GM21717 (cell line): ENCODE measurements around the gene POU2AF3.
"Not testable (repeated sequence)": the region's sequence is repeated elsewhere in the genome, so short reads cannot be mapped to it uniquely, and the experiment has no call there.

Experiments
- ATAC-seq: cut with Tn5 transposase; IDR thresholded peaks from one replicate; pipeline ENCODE4 v1.9.1; 2021; ENCODE audit warnings: mild to moderate bottlenecking, moderate library complexity; ENCODE audit not compliant: unreplicated experiment

Gene POU2AF3, protein sequence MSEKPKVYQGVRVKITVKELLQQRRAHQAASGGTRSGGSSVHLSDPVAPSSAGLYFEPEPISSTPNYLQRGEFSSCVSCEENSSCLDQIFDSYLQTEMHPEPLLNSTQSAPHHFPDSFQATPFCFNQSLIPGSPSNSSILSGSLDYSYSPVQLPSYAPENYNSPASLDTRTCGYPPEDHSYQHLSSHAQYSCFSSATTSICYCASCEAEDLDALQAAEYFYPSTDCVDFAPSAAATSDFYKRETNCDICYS

DNA sequence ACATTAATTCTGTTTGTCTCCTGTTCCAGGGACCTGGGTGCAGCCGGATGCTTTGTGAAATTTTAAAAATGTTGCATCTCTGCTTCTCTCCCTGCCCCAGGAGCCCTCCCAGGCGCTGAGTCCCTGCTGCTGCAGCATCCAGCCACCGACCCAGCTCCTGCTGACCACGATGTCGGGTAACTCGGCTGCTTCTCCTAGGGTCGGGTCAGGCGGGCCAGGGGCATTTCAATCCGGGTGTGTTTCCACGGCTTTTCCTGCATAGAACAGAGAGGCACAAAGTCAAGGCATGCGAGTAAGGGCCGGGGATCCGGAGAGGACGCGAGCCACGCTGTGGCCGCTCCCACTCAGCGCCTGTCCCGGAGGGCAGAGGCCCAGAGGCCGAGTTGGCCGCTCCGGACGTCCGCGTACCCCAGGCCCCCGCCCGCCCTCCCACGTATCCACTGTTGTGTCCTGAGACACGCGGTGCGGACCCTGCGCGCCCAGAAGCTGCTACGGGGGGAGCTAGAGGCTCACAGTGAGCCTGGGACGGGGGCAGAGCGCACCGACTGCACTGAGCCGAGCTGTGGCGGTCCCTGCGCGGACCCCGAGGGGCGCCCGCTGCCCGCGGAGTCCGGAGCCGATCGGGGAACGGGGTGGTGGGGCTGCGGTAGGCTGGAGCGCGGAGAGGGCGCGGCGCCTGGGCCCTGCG lies at the start of gene POU2AF3:
Gene POU2AF3 (plus strand): TSS at position 134 of the 688 bp plus-strand sequence. CDS start 36 bp downstream, at position 170.
- no peak for ATAC-seq

GRCh38 chr11:111250936-111251335 lies 47.4 kb upstream of the POU2AF3 start:
- no peak for ATAC-seq

GRCh38 chr11:111253131-111253530 lies 45.2 kb upstream of the POU2AF3 start:
- no peak for ATAC-seq

GRCh38 chr11:111253630-111254029 lies 44.7 kb upstream of the POU2AF3 start:
- no peak for ATAC-seq

- ATAC-seq, result no peak
Measured at GRCh38 chr11:111258046-111258445, 40.3 kb upstream of the POU2AF3 start.

- no peak for ATAC-seq
Measured at GRCh38 chr11:111259896-111260295, 38.5 kb upstream of the POU2AF3 start.

GRCh38 chr11:111260811-111261210 lies 37.5 kb upstream of the POU2AF3 start:
- no peak for ATAC-seq

GRCh38 chr11:111264646-111265045 lies 33.7 kb upstream of the POU2AF3 start:
- no peak for ATAC-seq

GRCh38 chr11:111265421-111265820 lies 32.9 kb upstream of the POU2AF3 start:
- ATAC-seq, result no peak

- ATAC-seq, result not testable (repeated sequence)
Measured at GRCh38 chr11:111268303-111268702, 30.0 kb upstream of the POU2AF3 start.

DNA sequence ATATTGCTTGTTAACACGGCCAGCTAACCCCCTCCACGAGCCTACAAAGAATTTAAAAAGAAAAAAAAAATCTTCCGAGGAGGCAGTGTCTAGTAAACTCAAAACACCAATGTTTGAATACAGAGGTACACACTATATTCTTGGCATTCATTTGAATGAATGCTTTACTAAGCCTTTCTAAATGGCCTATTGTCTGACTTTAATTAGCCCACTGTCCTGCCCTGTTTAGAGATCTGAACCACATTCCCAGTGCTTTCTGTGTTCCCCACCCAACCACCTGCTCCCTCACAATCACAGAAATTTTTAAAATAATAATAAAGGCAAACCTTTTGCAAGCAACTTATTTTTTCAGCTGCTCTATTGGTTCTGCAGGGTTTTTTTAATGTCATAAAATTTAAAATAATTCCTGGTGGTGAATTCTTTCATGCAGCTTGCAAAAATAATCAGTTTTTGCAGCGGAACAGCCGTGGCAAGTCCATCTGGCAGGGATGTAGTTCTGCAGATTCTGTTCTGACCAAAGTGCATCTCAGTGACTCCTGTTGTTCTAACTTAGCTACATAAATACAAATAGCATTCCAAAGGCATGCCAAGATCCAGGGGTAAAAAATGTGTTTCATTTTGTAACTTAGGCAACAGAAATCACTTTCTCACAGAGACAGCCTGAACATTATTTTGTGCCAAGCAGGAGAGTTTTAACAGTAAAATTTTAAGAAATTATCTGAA lies 29.0 kb upstream of the POU2AF3 start:
- ATAC-seq, result no peak

GRCh38 chr11:111272420-111272819 lies 25.9 kb upstream of the POU2AF3 start:
- no peak for ATAC-seq

DNA sequence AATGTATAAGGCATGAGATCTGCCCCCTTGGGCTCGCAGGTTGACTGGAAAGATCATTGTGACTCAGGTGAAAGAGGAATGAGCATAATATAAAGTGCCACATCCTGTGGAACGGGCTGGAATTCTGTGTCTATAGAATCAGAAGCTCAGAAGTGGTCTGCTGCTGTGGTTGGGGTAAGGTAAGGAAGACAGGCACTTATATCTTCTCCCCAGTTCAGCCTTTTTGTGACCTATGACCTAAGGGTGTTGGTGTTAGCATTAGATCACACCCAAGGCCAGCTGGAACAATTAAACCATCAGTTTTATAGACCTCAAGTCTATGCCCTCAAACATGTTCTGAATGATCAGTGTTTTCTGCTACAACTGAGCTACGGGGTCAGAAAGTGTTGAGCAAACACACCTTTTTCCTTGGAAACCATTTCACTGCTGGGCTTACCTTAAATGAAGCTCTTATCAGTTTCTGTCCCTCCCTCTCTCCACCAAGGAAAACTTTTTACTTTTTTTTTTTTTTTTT lies 15.7 kb upstream of the POU2AF3 start:
- no peak for ATAC-seq

GRCh38 chr11:111283945-111284481 lies 14.3 kb upstream of the POU2AF3 start:
- no peak for ATAC-seq

GRCh38 chr11:111285189-111286091 lies 12.9 kb upstream of the POU2AF3 start:
- ATAC-seq, result no peak

- no peak for ATAC-seq
Measured at GRCh38 chr11:111291764-111292163, 6.6 kb upstream of the POU2AF3 start.

- ATAC-seq, result not testable (repeated sequence)
Measured at GRCh38 chr11:111292408-111292807, 5.9 kb upstream of the POU2AF3 start.

- no peak for ATAC-seq
Measured at GRCh38 chr11:111296196-111296595, 2.1 kb upstream of the POU2AF3 start.

DNA sequence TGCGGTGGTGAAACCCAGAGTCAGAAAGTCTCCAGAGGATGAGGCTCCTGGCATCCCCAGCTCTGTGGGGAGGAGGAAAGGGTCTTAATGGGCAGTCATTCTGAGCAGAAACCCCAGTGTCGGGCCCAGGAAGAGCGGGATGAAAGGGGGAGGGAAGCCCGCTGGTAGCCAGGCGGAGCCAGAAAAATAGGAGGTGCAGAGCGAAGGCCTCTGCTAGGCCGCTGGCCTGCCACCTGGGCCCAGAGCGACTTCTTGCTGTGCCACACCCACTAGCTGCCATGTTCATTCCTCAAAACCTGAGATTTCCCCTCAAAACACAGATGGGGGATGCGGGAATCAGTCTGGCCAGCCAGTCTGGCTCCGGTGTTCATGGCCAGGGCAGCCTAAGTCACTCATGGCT lies 650 bp upstream of the POU2AF3 start:
- no peak for ATAC-seq
